K562 (cell line): ENCODE measurements around the gene MYOM1. TPM values are rescaled to one million over a fixed set of nuclear protein-coding genes. Genes with fewer than 3 reads are reported as not detected.

Experiments used
- ATAC-seq: fragments of 200-7000 bp; cut with Tn5 transposase; 3 replicates; pipeline ENCODE4 v1.9.1; 2020; ENCODE audit warnings: moderate library complexity
- BruUV-seq: library from RNA; stranded (reverse); fragments of 400-500 nt; replicated peaks from 2 replicates; lab custom pipeline; 2021; lab: Mats Ljungman, UMichigan
- CTCF ChIA-PET: fragments of 300-600 bp; formaldehyde crosslinking; extraction: SDS; loops from one replicate; lab custom pipeline; 2021; ENCODE audit warnings: low intra/inter-chr PET ratio; lab: Yijun Ruan, JAX
- POLR2A ChIA-PET: fragments of 300-600, 350-650 bp; sonication (Branson Sonifier 250); formaldehyde crosslinking; extraction: SDS; loops from one replicate; lab custom pipeline; 2021; ENCODE audit warnings: antibody characterized with exemption, inconsistent platforms; lab: Yijun Ruan, JAX
- DNase-seq, 4 experiments: peaks; one replicate each; pipeline versions ENCODE4 v3.0.0 to v3.0.0-alpha.2; 2011 to 2018; ENCODE audit warnings: low spot score in 3 of 4, mixed read lengths in 3 of 4; ENCODE audit errors: extremely low read depth in 1 of 4
- FAIRE-seq: peaks from 2 replicates; lab custom pipeline; 2011; peaks lifted over from hg19 to GRCh38; lab: Jason Lieb, UNC
- H2AFZ ChIP-seq: 2 replicates; pipeline ENCODE4 v1.6.0; 2011; ENCODE audit warnings: low read depth, low read length, control low read depth, inconsistent platforms
- H3K27ac ChIP-seq: fragments of 200-600 bp; 3 replicates; pipeline ENCODE4 v1.8.0; 2011; ENCODE audit warnings: low read depth, mild to moderate bottlenecking, control low read depth, inconsistent platforms, low read length, moderate library complexity, mixed read lengths; ENCODE audit errors: extremely low read depth
- H3K27me3 ChIP-seq, 2 experiments: fragments of 300-600 bp in 1 of 2; 2 replicates in 1 of 2; 3 replicates in 1 of 2; pipeline versions ENCODE4 v1.6.0 to v1.8.0; 2011; ENCODE audit warnings: inconsistent platforms in 2 of 2, low read length in 2 of 2, mild to moderate bottlenecking in 1 of 2, mixed read lengths in 1 of 2, moderate library complexity in 1 of 2; ENCODE audit not compliant: control insufficient read depth in 2 of 2, insufficient read depth in 2 of 2
- H3K36me3 ChIP-seq: fragments of 300-600 bp; 3 replicates; pipeline ENCODE4 v1.8.0; 2011; ENCODE audit warnings: mild to moderate bottlenecking, low read length, inconsistent platforms; ENCODE audit not compliant: control insufficient read depth, insufficient read depth
- H3K4me1 ChIP-seq, 2 experiments: fragments of 200-600 bp in 1 of 2; replicated peaks in 1 of 2; 2 replicates in 1 of 2; 3 replicates in 1 of 2; pipeline versions ENCODE4 v1.5.1 to v1.8.0; 2011; ENCODE audit warnings: inconsistent platforms in 2 of 2, low read length in 2 of 2, mild to moderate bottlenecking in 1 of 2, mixed read lengths in 1 of 2, moderate library complexity in 1 of 2; ENCODE audit not compliant: control insufficient read depth in 2 of 2, insufficient read depth in 2 of 2
- H3K4me2 ChIP-seq: 2 replicates; pipeline ENCODE4 v1.6.1; 2011; ENCODE audit warnings: low read length, control low read depth, inconsistent platforms, mixed read lengths; ENCODE audit not compliant: insufficient read depth
- H3K4me3 ChIP-seq: fragments of 200-600 bp; sonication (generic), shearing (Covaris generic); 2 replicates; pipeline ENCODE4 v1.5.1; 2016; ENCODE audit warnings: control low read depth, inconsistent platforms
- H3K79me2 ChIP-seq: fragments of 200-600 bp; 3 replicates; pipeline ENCODE4 v1.8.0; 2011; ENCODE audit warnings: low read length, inconsistent platforms; ENCODE audit not compliant: control insufficient read depth, insufficient read depth
- H3K9ac ChIP-seq, 2 experiments: 2 replicates each; pipeline versions ENCODE4 v1.6.0 to v1.6.1; 2011; ENCODE audit warnings: low read depth in 2 of 2, low read length in 2 of 2, control low read depth in 1 of 2, inconsistent platforms in 1 of 2, mild to moderate bottlenecking in 1 of 2, mixed read lengths in 1 of 2; ENCODE audit not compliant: insufficient read depth in 1 of 2
- H3K9me1 ChIP-seq: one replicate; pipeline ENCODE4 v1.6.0; 2011; ENCODE audit warnings: inconsistent platforms, mild to moderate bottlenecking, low read length, moderate library complexity; ENCODE audit not compliant: control insufficient read depth, insufficient read depth
- H3K9me3 ChIP-seq: replicated peaks from 2 replicates; pipeline ENCODE4 v1.5.1; 2011; ENCODE audit warnings: low read depth, low read length, inconsistent platforms; ENCODE audit not compliant: control insufficient read depth, insufficient read depth
- H4K20me1 ChIP-seq: replicated peaks from 2 replicates; pipeline ENCODE4 v1.6.1; 2011; ENCODE audit warnings: low read length, inconsistent platforms, mixed read lengths; ENCODE audit not compliant: control insufficient read depth, insufficient read depth
- EP300 ChIP-seq: IDR thresholded peaks from 2 replicates; pipeline ENCODE4 v1.6.1; 2012; ENCODE audit warnings: low read length, improper control_type of control experiment
- ETV5 ChIP-seq: sonication (generic); formaldehyde crosslinking; IDR thresholded peaks from 2 replicates; pipeline ENCODE4 v1.4.0; 2020; ENCODE audit warnings: low read depth, mild to moderate bottlenecking, missing genetic modification reagents
- FOSL1 ChIP-seq: fragments of 200-800 bp; sonication (Bioruptor generic); conservative IDR thresholded peaks from 2 replicates; pipeline ENCODE4 v1.6.1; 2016; ENCODE audit warnings: missing genetic modification characterization, missing compliant biosample characterization
- HDAC2 ChIP-seq: fragments of 450-650 bp; IDR thresholded peaks from 2 replicates; pipeline ENCODE4 v1.6.1; 2016; ENCODE audit warnings: mild to moderate bottlenecking
- LARP7 ChIP-seq: fragments of 450-650 bp; IDR thresholded peaks from 2 replicates; pipeline ENCODE4 v1.6.1; 2016
- LEF1 ChIP-seq: fragments of 450-650 bp; IDR thresholded peaks from 2 replicates; pipeline ENCODE4 v1.6.1; 2016; ENCODE audit warnings: mild to moderate bottlenecking
- MEF2D ChIP-seq: conservative IDR thresholded peaks from 2 replicates; pipeline ENCODE4 v1.6.1; 2016; ENCODE audit warnings: low read depth, missing genetic modification characterization, missing compliant biosample characterization
- POLR2H ChIP-seq: IDR thresholded peaks from 2 replicates; pipeline ENCODE4 v1.6.1; 2016; ENCODE audit warnings: missing genetic modification characterization, low read depth, mild to moderate bottlenecking, control low read depth, missing compliant biosample characterization, moderate library complexity
- SMARCE1 ChIP-seq: fragments of 450-650 bp; IDR thresholded peaks from 2 replicates; pipeline ENCODE4 v1.7.1; 2016; ENCODE audit warnings: mild to moderate bottlenecking
- SP1 ChIP-seq: sonication (generic); formaldehyde crosslinking; IDR thresholded peaks from 2 replicates; pipeline ENCODE4 v1.8.1; 2022; ENCODE audit warnings: mild to moderate bottlenecking, missing genetic modification reagents
- ZFP1 ChIP-seq: fragments of 450-650 bp; formaldehyde crosslinking; IDR thresholded peaks from 2 replicates; pipeline ENCODE4 v1.4.0; 2020; ENCODE audit warnings: mild to moderate bottlenecking, mixed read lengths
- ZNF146 ChIP-seq: IDR thresholded peaks from one replicate; pipeline ENCODE4 v1.6.1; 2018; ENCODE audit warnings: missing compliant biosample characterization; ENCODE audit not compliant: unreplicated experiment
- ZNF197 ChIP-seq: fragments of 200-800 bp; sonication (Bioruptor generic); IDR thresholded peaks from 2 replicates; pipeline ENCODE4 v1.6.1; 2016; ENCODE audit warnings: low read depth, missing genetic modification characterization, missing compliant biosample characterization
- ZNF354B ChIP-seq: fragments of 250-450 bp; sonication (Bioruptor Pico); IDR thresholded peaks from 2 replicates; pipeline ENCODE4 v1.4.0; 2020
- ZNF444 ChIP-seq: fragments of 250-450 bp; sonication (Bioruptor Pico); IDR thresholded peaks from 2 replicates; pipeline ENCODE4 v1.4.0; 2020; ENCODE audit warnings: mild to moderate bottlenecking, moderate library complexity
- WGBS: fragments of 100-300 bp; shearing (Covaris generic); methylation state at CpG from one replicate; pipeline ENCODE4 v1.1.6; 2016; ENCODE audit warnings: low coverage, mixed read lengths; ENCODE audit not compliant: insufficient coverage; ENCODE audit errors: missing lambda C conversion rate; 5-methylcytosine and 5-hydroxymethylcytosine counted together
- in situ Hi-C: fragments of 300-500 bp; cut with MboI; formaldehyde crosslinking; loops from 4 replicates; pipeline ENCODE4 v1.15.0; 2018; ENCODE audit warnings: inconsistent platforms, mixed read lengths
- intact Hi-C: fragments of 100-400 bp; cut with micrococcal nuclease; formaldehyde crosslinking; loops from 2 replicates; pipeline ENCODE4 v1.14.2; 2022
- polyA plus RNA-seq, 8 experiments: library from polyadenylated mRNA; depleted of rRNA in 4 of 8; stranded (reverse) in 5 of 8; unstranded in 3 of 8; fragments of >200 nt; fragmentation: Nextera tagmentation in 2 of 8; fragmentation: Illumina TruSeq in 1 of 8; extraction: Ambion mirVana in 2 of 8; extraction: Trizol in 1 of 8; gene quantifications; 2 replicates each; pipeline versions ENCODE4 v1.2.1 to v1.2.3, GENCODE V29; 2011 to 2014; ENCODE audit warnings: inconsistent platforms in 1 of 8, missing spikeins in 1 of 8
- total RNA-seq, 7 experiments: library from RNA; depleted of rRNA in 6 of 7; stranded (reverse); fragments of >200 nt in 6 of 7; fragmentation: Illumina TruSeq in 2 of 7; extraction: Trizol in 2 of 7; gene quantifications; 2 replicates each; pipeline versions ENCODE4 v1.2.1 to v1.2.3, GENCODE V29; 2011 to 2021; ENCODE audit warnings: low replicate concordance in 1 of 7
- TF ChIP-seq, protein P1 (sequence below): fragments of 250-450 bp; sonication (Bioruptor Pico); IDR thresholded peaks from 2 replicates; pipeline ENCODE4 v1.5.0; 2021
- TF ChIP-seq, protein P2 (sequence below), 2 experiments: fragments of 450-650 bp; IDR thresholded peaks; 2 replicates each; pipeline ENCODE4 v1.6.1; 2016

Gene MYOM1
- total and polyA plus RNA-seq, 9 of the 15 experiments (the other 6 are each of a cell fraction or from before 2014, with no cell fraction given) = 0.01 to 0.62 (median 0.25) TPM

DNA sequence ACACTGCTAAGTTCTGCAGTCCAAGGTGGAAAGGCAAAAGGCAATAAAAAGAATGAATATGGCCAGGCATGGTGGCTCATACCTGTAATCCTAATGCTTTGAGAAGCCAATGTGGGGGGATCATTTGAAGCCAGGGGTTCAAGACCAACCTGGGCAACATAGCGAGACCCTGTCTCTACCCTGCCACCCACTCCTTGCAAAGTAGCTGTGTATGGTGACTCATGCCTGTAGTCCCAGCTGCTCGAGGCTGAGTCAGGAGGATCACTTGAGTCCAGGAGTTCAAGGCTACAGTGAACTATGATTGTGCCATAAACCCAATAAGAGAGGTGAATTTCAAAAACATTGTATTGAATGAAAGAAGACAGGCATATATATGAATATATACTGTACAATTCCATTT, 44.6 kb upstream of the MYOM1 start (continued):
- TF ChIP-seq, protein P1, sequence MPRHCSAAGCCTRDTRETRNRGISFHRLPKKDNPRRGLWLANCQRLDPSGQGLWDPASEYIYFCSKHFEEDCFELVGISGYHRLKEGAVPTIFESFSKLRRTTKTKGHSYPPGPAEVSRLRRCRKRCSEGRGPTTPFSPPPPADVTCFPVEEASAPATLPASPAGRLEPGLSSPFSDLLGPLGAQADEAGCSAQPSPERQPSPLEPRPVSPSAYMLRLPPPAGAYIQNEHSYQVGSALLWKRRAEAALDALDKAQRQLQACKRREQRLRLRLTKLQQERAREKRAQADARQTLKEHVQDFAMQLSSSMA (CRISPR knock-in tag) = no peak
- TF ChIP-seq EP300 (no peak), ZFP1 (CRISPR knock-in tag) (no peak), FOSL1 (tag) (peak; percentile 84), MEF2D (tag) (no peak)

DNA sequence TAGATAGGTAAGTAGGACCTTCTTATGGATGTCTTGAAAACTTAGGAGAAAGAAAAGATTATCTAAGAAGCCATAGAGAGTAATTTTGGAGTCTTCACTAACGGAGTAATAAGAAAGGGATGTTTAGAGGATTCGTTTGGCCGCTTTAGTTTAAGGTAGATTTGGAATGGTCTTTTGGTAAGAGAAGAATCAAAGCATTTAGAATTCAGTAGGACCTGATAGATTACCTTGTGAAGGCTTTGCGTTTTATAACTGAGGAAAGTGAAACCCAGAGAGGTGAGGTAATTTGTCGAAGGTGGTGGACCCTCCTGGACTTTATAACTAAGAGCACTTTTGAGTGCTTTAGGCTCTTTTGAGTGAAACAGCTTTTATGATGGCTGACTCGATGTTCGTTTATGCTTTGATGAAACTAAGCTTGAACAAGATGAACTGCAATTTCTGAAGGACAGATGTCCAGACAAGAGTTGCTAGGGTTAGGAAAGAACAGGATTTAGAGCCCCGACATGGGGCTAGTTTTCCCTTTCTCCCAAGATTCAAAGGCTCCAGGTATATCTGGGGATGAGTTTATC, 43.4 kb upstream of the MYOM1 start:
- H3K4me1 ChIP-seq = peaks cover 25 to 48% of the 10 kb centered on the region in 2 experiments
- in situ Hi-C loops = no loop called here
- BruUV-seq = TSS peak; percentile 38
- ATAC-seq (no peak), FAIRE-seq (no peak)
- no peak overlapping the region for H2AFZ ChIP-seq
- H3K4me3 ChIP-seq = peak overlapping the region; percentile 84
- H3K79me2 ChIP-seq = peaks cover 77% of the 10 kb centered on the region
- peak overlapping the region; percentile 88 for H3K4me2 ChIP-seq
- peak overlapping the region; percentile 86 to 97; a peak in 3 of 4 replicates for H3K9ac ChIP-seq
- peaks cover 51% of the 10 kb centered on the region for H4K20me1 ChIP-seq
- H3K27me3 ChIP-seq = no peaks in the 10 kb centered on the region
- CTCF ChIA-PET = no interaction called here
- peaks cover 6% of the 10 kb centered on the region for H3K9me1 ChIP-seq
- intact Hi-C loops = loop anchor here (2.0 to 5.0 kb wide), 2 partner anchors 14 to 399 kb away; no protein-coding TSS in a partner anchor
- H3K9me3 ChIP-seq = no peaks in the 10 kb centered on the region
- POLR2A ChIA-PET = interaction anchor here (0.9 to 3.3 kb wide), 6 partner anchors 10 to 331 kb away, joined by 3 to 16 read pairs (median 5); partner anchors contain the start of gene TGIF1
- TF ChIP-seq ZNF146 = no peak
- TF ChIP-seq ETV5 (CRISPR knock-in tag) = no peak
- 0 out of 2 replicates have a peak, but pooled peaks have one; percentile 5 for TF ChIP-seq HDAC2
- TF ChIP-seq, protein P2, sequence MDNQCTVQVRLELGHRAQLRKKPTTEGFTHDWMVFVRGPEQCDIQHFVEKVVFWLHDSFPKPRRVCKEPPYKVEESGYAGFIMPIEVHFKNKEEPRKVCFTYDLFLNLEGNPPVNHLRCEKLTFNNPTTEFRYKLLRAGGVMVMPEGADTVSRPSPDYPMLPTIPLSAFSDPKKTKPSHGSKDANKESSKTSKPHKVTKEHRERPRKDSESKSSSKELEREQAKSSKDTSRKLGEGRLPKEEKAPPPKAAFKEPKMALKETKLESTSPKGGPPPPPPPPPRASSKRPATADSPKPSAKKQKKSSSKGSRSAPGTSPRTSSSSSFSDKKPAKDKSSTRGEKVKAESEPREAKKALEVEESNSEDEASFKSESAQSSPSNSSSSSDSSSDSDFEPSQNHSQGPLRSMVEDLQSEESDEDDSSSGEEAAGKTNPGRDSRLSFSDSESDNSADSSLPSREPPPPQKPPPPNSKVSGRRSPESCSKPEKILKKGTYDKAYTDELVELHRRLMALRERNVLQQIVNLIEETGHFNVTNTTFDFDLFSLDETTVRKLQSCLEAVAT (IDR thresholded peaks at IDR 0.05) = 0 out of 4 replicates have a peak, but pooled peaks of 1 of the 2 experiments have one; percentile 6
- no peak for TF ChIP-seq LEF1
- 0 out of 2 replicates have a peak, but pooled peaks have one; percentile 26 for TF ChIP-seq ZNF444 (CRISPR knock-in tag)
- 0 out of 2 replicates have a peak, but pooled peaks have one; percentile 23 for TF ChIP-seq SMARCE1
- no peak for TF ChIP-seq ZNF354B (CRISPR knock-in tag)
- no peak for TF ChIP-seq SP1 (CRISPR knock-in tag)
- peak; percentile 29; the same call in 1 of the 2 replicates for TF ChIP-seq ZNF197 (CRISPR knock-in tag)
- no peak for TF ChIP-seq LARP7
- peak; percentile 49; the same call in 1 of the 2 replicates for TF ChIP-seq POLR2H (tag)
- TF ChIP-seq, all 486 proteins: peak for 6
- Histone ChIP-seq H3K36me3 (peaks cover 18% of the 10 kb centered on the region), H3K27ac (peak overlapping the region; percentile 97)
- no peak for DNase-seq
- WGBS = 1% methylated on average over 8 of the region's 8 CpGs
